HL-60 (cell line): ENCODE results near the gene ENKD1.

Source experiments
- DNase-seq, 2 experiments: peaks; one replicate each; pipeline ENCODE4 v3.0.0-alpha.2; 2010 to 2020; ENCODE audit warnings: low read depth in 1 of 2, low spot score in 1 of 2
- H3K27ac ChIP-seq: fragments of 250-450 bp; sonication (Bioruptor Pico); replicated peaks from 2 replicates; pipeline ENCODE4 v1.5.1; 2020; ENCODE audit warnings: mild to moderate bottlenecking, moderate library complexity
- H3K27me3 ChIP-seq: fragments of 250-450 bp; sonication (Bioruptor Pico); 2 replicates; pipeline ENCODE4 v1.5.1; 2021; ENCODE audit warnings: mild to moderate bottlenecking, moderate library complexity; ENCODE audit not compliant: insufficient read depth, poor library complexity, severe bottlenecking
- H3K4me3 ChIP-seq: replicated peaks from 2 replicates; pipeline ENCODE4 v1.5.1; 2011; ENCODE audit warnings: mild to moderate bottlenecking, control low read depth, low read length; ENCODE audit not compliant: insufficient read depth
- CTCF ChIP-seq: IDR thresholded peaks from one replicate; pipeline ENCODE4 v1.5.1; 2011; ENCODE audit warnings: low read length, control low read depth, inconsistent platforms; ENCODE audit not compliant: insufficient read depth
- GABPA ChIP-seq: IDR thresholded peaks from 2 replicates; pipeline ENCODE4 v1.6.1; 2012; ENCODE audit warnings: low read depth
- POLR2AphosphoS5 ChIP-seq: IDR thresholded peaks from 2 replicates; pipeline ENCODE4 v1.6.1; 2012; ENCODE audit warnings: low read depth
- REST ChIP-seq: IDR thresholded peaks from 2 replicates; pipeline ENCODE4 v1.6.1; 2012; ENCODE audit warnings: low read depth; ENCODE audit not compliant: insufficient replicate concordance
- SPI1 ChIP-seq: IDR thresholded peaks from 2 replicates; pipeline ENCODE4 v1.6.1; 2012; ENCODE audit warnings: low read depth, mild to moderate bottlenecking, borderline replicate concordance

The ENKD1 gene

GRCh38 chr16:67708368-67708771 lies 41.8 kb upstream of the ENKD1 start:
- Histone ChIP-seq H3K27ac (no peak overlapping the region), H3K27me3 (no peaks in the 10 kb centered on the region), H3K4me3 (no peak overlapping the region)
- no peak for DNase-seq
- TF ChIP-seq POLR2AphosphoS5 (no peak), GABPA (no peak), SPI1 (no peak), CTCF (no peak), REST (no peak)

GRCh38 chr16:67707790-67708189 lies 41.2 kb upstream of the ENKD1 start:
- Histone ChIP-seq H3K27me3 (no peaks in the 10 kb centered on the region), H3K27ac (no peak overlapping the region), H3K4me3 (no peak overlapping the region)
- DNase-seq: no peak
- TF ChIP-seq POLR2AphosphoS5: no peak
- no peak for TF ChIP-seq SPI1
- TF ChIP-seq REST: no peak
- TF ChIP-seq CTCF: no peak
- no peak for TF ChIP-seq GABPA

- TF ChIP-seq SPI1 (no peak), REST (no peak), POLR2AphosphoS5 (no peak), GABPA (no peak), CTCF (no peak)
- H3K27me3 ChIP-seq: no peaks in the 10 kb centered on the region
- no peak for DNase-seq
- H3K4me3 ChIP-seq: no peak overlapping the region
- no peak overlapping the region for H3K27ac ChIP-seq
Measured at GRCh38 chr16:67707210-67707609, 40.7 kb upstream of the ENKD1 start.
